ENCODE measurements around the gene NUDT1.

Gene NUDT1

GRCh38 chr7:2241580-2242540, at the start of gene NUDT1, which contains the start of gene MRM2:
NUDT1 (plus strand) TSS chr7:2242226; CDS start chr7:2244575, 2,349 bp downstream.
MRM2 (minus strand) TSS chr7:2242205; CDS start chr7:2242169, 36 bp downstream.
- DNase-seq: peak; percentile 96

DNA sequence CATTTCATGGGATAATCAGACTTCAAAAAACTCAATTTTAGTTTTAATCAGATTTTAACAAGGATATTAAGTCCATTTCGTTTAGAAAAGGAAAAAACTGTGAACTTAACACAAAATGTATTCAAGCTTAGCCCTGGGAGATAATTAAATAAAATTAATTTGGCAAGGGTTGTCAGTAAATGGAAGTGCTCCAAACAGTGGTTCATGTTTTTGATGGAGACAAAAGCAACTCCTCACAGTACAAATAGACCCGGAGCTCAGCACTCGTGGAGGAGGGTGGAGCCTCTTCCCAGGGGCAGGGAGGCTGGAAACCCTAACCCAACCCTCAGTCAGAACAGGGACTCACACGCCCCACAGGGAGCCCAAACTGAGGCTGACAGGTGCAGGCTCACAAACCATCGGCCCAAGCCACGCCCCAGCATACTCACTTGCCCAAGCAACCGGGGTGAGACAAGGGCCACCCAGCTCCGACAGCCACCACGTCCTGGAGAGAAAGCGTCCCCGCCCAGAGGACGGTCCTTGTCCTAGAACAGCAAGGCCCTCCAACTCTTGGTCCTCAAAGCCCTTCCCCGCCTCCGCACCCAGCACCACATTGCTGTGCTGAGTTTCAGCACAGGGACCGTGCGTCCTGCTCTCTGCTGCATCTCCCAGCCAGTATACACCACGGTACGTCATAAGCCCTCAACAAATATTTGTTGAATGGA, 49.0 kb upstream of the NUDT1 start:
- DNase-seq: peak; percentile 99

GRCh38 chr7:2193575-2194305, 48.3 kb upstream of the NUDT1 start:
- DNase-seq: no peak

DNA sequence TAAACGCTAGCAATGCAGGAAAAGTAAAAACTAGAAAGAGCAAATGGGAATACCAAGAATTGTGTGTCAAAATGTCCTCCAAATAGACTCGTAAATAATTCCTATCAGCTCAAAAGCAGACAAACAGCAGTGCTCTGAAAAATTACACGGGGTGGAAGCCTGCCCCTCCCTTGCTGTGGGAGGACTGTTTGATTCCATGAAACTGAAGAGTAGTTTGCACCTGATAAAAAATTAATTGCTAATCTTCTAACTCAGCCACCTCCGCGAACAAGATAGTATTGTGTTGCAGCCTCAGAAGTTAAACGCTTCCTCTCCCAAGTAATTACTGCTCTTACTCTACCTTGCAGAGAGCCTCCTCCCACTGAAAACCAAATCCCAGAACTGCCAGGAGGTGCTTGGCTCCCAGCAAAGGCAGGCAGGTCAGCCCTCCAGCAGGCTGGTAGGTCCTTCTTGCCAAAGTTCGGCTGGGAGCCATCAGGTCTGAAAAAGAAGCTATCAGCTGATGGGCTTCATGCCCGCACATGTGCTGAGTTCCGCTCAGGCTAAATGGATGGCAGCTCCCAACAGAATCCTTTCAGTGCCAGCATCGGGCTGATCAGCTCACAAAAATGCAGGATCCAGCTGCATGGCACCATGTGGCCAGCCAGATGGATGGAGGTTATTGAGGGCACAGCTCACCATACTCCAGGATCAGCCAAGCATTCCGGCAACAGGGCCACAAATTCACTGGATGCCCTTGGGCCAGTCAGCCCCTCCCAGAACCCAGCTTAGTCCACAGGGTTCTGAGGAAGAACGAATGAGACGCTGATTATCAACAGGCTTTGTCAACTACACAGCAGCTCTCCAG, 46.4 kb upstream of the NUDT1 start:
- peak; percentile 90 for DNase-seq

- peak; percentile 93 for DNase-seq
Observed at GRCh38 chr7:2196381-2197378, 45.3 kb upstream of the NUDT1 start.

DNA sequence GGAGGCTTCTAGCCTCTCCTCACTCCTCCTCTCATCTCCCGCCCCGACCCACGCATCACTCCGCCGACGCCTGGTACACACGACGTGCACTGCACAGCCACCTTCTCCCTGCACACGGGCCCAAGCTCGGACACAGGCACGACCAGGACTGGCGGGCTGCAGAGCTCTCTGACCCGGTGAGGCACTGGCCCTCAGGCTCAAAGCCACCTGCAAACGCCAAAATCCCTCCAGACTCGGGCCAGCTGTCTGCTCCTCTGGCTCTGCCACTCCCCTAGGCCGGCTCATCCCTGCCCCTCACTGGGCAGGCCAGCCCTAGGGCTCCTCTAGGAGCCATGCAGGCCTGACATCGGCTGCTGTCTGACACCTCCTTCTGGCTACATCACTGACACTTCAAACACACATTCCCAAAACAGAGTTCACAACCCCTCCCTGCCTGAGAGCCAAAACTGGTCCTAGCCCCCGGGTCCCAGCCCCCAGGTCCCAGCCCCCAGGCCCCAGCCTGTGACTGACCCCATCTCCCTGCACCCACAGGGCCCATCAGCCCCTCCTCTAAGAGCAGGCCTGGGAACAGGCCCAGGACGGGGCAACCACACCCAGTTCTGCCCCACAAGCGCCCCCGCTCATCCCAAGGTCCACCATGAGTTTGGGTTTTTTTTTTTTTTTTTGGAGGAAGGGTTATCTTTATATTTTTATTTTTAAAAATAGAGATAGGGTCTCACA, 44.4 kb upstream of the NUDT1 start:
- DNase-seq: no peak

DNA sequence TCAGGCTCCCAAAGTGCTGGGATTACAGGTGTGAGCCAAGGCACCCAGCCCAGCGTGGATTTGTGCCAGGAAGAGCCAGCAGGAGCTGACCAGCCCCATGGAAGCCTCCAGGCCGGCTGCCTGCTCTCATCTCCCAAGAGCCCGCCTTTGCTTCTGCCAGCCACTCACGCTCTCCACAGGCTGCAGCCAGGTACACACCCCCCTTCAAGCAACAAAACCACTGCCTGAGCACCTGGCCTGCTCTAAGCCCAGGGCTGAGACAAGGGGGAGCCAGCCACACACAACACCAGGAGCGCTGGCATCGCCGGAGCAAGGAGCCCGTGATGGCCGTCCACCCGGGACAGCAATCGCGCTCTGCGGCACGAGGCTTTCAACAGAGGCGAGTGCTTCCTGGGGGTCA, 43.8 kb upstream of the NUDT1 start:
- DNase-seq: peak; percentile 99

GRCh38 chr7:2198760-2199159, 43.3 kb upstream of the NUDT1 start:
- DNase-seq: no peak

- no peak for DNase-seq
Observed at GRCh38 chr7:2199528-2199927, 42.5 kb upstream of the NUDT1 start.

GRCh38 chr7:2199956-2200583, 42.0 kb upstream of the NUDT1 start:
- no peak for DNase-seq

GRCh38 chr7:2200584-2200980, 41.4 kb upstream of the NUDT1 start:
- DNase-seq: no peak

- DNase-seq: no peak
Observed at GRCh38 chr7:2201128-2201527, 40.9 kb upstream of the NUDT1 start.

- no peak for DNase-seq
Observed at GRCh38 chr7:2201686-2202360, 40.2 kb upstream of the NUDT1 start.

DNA sequence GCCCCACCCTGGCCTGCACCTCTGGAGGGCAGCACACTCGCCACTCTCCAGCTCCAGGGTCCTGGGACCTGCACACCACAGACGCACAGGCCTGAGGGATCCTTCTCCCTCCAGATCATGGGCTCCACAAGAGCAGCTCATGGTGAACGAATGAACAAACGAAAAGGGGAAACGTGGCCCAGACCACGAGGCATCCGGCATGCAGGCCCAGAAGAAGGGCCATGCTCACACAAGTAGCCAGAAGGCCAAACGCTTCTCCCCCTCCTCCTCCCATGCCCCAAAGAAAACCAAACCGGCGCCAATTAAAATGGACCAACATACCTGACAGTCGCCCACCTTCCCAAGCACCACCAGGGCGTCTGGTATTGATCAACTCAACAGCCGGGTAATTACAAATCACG, 39.7 kb upstream of the NUDT1 start:
- no peak for DNase-seq

DNA sequence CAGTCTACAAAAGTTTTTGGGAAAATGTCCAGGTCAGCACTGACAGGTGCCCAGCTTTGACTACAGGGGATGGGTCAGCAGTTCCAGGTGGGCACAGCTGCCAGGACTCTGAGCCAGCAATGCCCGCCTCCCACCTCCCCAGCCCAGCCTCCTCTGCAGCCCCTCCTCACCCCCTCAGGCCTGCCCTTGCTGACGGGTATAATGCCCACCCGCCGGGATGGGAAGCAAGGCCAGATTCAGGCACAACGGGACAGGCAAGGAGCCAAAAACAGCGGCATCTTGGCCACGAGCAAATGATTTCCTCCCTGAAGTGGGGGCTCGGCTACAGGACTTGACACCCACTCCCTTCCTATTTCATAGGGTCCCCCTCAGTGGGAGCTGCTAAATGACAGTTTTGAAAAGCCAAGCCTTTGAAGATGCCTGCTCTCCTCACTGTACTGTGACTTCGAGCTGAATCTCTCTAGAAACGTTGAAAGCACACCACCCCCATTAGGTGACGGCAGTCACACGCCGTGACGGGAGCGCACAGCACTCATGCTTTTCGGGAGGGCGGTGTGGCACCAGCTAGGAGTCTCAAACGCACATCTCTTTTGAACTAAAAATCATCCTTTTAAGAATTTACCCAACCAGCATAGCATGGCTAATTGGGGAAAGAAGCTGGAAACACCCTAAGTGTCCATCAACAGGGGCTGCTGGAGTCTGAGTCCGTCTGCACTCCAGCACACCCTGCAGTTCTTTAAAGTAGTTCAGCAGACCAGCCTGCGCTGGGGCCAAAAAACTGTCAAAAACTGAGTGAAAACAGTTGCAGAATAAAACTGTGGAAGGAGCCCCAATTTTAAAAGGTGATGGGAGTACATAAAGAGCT, 38.9 kb upstream of the NUDT1 start:
- no peak for DNase-seq

- DNase-seq: no peak
Observed at GRCh38 chr7:2203766-2204300, 38.2 kb upstream of the NUDT1 start.

DNA sequence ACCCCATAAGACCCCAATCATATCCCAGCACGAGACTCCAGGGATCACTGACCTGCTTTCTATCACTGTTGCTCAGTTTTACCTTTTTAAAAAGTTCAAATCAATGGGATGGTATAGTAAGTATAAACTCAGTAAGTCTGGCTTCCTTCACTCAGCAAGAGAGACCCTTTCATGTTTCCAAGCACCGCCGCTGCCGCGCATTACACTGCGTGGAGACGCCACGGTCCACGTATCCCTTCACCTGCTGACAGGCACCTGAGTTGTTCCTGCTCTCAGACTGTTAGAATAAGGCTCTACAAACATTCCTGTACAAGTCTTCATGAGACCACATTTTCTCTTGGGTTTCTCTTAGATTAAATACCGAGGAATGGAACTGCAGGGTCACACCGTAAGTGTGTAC, 37.6 kb upstream of the NUDT1 start:
- no peak for DNase-seq
